GM13976 (cell line): Measurements from ENCODE around the gene TAS1R3.
A peak's percentile ranks its signal among the peaks of the same experiment; 100 is the strongest.

Experiments used
- DNase-seq: peaks from one replicate; pipeline ENCODE4 v3.0.0; 2012; ENCODE audit warnings: low spot score
- CTCF ChIP-seq: IDR thresholded peaks from 2 replicates; pipeline ENCODE4 v1.5.1; 2012; ENCODE audit warnings: borderline replicate concordance, mild to moderate bottlenecking; ENCODE audit not compliant: insufficient read depth; ENCODE audit errors: extremely low read depth, missing control alignments, control extremely low read depth
- in situ Hi-C: fragments of 300-500 bp; cut with MboI; formaldehyde crosslinking; loops from one replicate; pipeline ENCODE4 v1.12.0; 2022; ENCODE audit warnings: low sequenced_read_pairs, mixed read lengths, inconsistent platforms; ENCODE audit not compliant: unreplicated experiment

The TAS1R3 gene

GRCh38 chr1:1285611-1286311 lies 45.3 kb upstream of the TAS1R3 start:
- TF ChIP-seq CTCF = no peak
- in situ Hi-C loops = no loop called here
- DNase-seq = no peak

- TF ChIP-seq CTCF = no peak
- no peak for DNase-seq
- in situ Hi-C loops = no loop called here
Observed at GRCh38 chr1:1286313-1287261, 44.5 kb upstream of the TAS1R3 start.

- no peak for DNase-seq
- in situ Hi-C loops = no loop called here
Observed at GRCh38 chr1:1287288-1288110, 43.6 kb upstream of the TAS1R3 start.

GRCh38 chr1:1290238-1290731 lies 40.8 kb upstream of the TAS1R3 start:
- peak; percentile 80 for DNase-seq
- in situ Hi-C loops = no loop called here

More at GRCh38 chr1:1287288-1288110, 43.6 kb upstream of the TAS1R3 start:
- TF ChIP-seq CTCF = no peak

GRCh38 chr1:1291023-1291528 lies 40.0 kb upstream of the TAS1R3 start:
- no peak for TF ChIP-seq CTCF
- in situ Hi-C loops = no loop called here
- DNase-seq = no peak

More at GRCh38 chr1:1290238-1290731, 40.8 kb upstream of the TAS1R3 start:
- peak; percentile 60 for TF ChIP-seq CTCF
